NCI-H345 treated with DMSO at 0.1 percent for 48 hours (cell line): ENCODE results near the gene MYO5C.

Experiments
- DNase-seq: peaks from one replicate; lab custom pipeline; 2025; ENCODE audit not compliant: unreplicated experiment; lab: John Stamatoyannopoulos, UW

MYO5C gene

DNA sequence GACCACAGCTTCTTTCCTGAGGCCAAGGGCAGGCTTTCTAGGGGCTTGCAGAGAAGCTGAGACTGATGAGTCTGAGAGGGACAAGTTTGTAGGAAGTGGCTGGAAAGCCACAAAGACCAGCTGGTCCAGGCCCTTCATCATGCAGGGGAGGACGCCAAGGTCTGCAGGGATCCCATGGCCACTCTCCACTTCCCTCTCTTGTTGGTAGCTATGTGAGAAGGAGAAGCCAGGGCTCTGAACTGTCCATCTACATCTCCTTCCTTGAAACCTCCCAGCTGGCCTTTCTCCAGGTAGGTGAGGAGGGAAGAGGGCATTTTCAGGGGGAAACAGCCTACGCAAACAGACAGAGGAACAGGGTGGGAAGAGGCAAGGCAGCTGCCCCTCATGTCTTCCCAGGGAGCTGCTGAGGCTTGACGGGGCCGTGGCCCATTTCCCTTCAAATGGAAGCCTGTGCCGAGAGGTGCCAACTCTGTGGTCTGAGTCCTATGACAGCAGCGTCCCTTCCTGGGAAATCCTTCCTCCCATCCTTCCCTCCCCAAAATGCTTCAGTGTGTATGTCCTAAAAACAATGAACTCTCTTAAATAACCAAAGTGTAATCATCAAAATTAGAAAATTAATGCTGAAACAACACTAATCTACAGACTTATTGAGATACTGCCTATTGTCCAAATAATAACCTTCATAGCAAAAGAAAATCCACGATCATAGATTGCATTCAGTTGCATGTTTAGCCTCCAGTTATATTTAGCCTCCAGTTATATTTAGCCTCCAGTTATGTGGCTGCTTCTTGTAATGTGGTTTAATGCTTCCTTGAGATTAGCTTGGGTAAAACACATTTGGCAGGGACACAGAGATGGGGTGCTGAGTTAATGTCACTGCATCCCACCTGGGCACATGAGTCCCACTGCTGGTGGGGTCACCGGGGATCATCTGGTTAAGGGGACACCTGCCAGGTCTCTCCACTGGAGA, 140.4 kb downstream of the MYO5C start:
- no peak for DNase-seq

GRCh38 chr15:52153900-52154895, 141.4 kb downstream of the MYO5C start:
- peak; percentile 13 for DNase-seq

- DNase-seq: no peak
Observed at GRCh38 chr15:52151353-52151752, 144.3 kb downstream of the MYO5C start.

DNA sequence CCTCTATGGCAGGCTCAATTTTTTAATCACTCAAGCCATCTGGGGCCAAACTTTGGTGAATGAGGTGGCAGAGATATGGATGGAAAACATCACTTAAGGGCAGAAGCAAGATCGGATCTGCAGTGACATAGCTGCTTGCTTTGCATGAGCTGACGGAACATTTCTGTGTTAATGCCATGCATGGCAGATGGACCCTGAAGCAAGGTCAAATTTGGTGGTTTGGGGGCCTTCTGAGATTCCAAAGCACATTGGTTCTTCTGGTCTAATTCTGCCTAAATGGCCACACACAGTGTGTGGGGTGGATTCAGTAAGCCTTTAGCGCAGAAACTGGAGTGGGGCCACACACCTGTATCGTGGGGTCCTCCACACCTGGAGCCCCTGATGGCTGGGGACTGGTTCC, 144.7 kb downstream of the MYO5C start:
- no peak for DNase-seq

DNA sequence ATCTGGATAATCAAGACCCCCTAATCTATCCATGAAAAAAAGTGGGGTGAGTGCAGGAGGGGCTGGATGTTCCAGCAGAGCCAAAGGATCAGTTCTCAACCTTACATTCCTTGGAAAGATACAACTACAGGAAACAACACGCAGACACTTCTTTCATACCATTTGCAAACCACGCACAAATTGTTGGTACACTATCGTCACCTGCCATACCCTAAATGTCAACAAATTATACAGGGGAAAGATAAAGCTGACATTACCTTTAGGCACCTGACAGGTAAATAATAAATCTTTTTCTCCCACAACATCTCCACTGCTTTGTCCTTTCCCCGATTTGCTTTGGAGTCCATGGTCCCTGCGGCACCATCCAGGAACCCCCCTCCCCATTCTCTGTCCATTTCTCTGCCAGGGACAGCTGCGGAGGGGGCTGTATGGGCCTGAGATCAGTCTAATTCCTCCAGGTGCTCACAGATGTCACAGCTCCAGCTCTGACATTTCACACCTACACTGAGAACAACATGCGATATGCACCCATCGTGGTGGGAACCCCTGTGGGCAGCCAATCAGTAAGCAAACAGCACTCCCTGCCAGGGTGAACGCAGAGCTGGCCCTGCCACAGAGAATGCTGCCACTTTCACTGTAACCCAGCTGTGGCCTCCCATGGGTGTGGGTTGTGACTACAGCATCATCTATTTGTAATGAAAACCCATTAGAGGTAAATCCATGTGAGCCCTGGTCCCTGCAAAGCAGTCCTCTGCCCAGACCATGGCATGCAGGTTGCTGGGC, 145.4 kb downstream of the MYO5C start:
- no peak for DNase-seq

DNA sequence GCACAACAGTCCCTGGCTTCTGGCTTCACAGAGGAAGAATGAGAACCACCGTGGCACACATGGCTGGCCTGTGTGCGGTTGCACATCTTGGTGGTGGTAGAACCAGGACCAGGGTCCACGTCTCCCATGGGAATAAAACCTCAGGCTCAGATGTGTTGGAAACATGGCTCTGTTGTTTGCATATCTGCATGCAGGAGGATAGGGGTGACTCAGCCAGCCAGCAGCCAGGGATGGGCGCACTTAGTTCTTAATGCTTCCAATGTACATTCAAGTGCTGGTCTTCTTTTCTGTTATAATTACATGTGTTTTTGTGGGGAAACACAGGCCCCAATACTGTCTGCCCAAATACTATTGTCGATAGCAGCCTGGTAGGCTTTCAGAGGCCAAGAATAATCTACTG, 147.2 kb downstream of the MYO5C start:
- no peak for DNase-seq

GRCh38 chr15:52146776-52147175, 148.8 kb downstream of the MYO5C start:
- DNase-seq: no peak

DNA sequence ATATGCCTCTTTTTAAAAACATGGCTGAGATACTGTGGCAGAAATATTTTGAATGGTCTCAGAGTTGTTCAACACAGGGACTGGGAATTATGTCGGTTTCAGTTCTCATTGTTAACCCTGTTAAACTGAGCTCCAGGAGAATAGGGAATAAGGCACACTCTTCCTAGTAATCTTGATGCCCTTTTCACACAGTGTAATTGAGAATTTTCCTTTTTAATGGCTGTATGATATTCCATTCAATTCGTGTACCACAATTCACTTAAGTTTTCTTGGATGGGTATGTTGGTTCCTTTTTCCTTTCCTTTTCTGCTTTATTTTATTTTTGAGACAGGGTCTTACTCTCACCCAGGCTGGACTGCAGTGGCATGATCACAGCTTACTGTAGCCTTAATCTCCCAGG, 149.3 kb downstream of the MYO5C start:
- no peak for DNase-seq

- no peak for DNase-seq
Observed at GRCh38 chr15:52144656-52145178, 150.9 kb downstream of the MYO5C start.

DNA sequence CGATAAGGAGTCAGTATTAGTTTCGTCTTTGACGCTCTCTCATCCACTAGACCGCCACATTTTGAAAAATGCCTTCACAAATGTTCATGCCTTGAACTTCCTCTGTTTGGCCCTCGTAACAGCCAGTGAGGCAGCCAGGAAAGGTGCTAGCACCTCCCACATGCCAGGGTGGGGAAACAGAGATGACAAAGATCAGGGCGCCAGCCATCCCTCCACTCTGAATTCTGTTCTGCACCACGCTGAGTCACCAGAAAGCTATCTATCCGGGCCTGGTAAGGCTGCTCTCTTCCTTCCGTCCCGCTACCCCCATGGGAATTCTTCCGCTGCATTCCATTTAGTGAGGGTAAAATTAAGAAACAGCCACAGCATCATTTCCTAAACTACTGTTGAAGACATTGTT, 151.7 kb downstream of the MYO5C start:
- DNase-seq: no peak
